ENCODE results near the gene CCS.
"Not testable (repeated sequence)": the region's sequence is repeated elsewhere in the genome, so short reads cannot be mapped to it uniquely, and the experiment has no call there.

The CCS gene

GRCh38 chr11:66595245-66595904, 2.4 kb downstream of the CCS start:
- peak; percentile 37 for DNase-seq

DNA sequence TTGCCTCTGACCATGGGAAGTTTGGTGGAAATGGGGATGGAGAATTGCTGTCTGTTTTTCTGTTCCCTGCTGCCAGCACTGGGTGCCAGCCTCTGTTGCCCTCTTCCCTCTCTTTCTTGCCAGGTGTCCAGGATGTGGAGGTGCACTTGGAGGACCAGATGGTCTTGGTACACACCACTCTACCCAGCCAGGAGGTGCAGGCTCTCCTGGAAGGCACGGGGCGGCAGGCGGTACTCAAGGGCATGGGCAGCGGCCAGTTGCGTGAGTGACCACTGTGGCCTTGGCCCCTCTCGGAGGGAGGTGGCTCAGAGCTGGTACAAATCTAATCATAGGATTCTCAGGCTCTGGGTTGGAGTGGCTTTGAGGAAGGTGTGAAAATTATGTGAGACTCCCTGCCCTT, 6.0 kb downstream of the CCS start:
- DNase-seq, result no peak

- no peak for DNase-seq
Measured at GRCh38 chr11:66600219-66600618, 7.2 kb downstream of the CCS start.

- DNase-seq, result no peak
Measured at GRCh38 chr11:66600631-66601233, 7.7 kb downstream of the CCS start.

- DNase-seq, result no peak
Measured at GRCh38 chr11:66603072-66603471, 10.1 kb downstream of the CCS start.

GRCh38 chr11:66604155-66604554, 11.2 kb downstream of the CCS start:
- no peak for DNase-seq

- DNase-seq, result not testable (repeated sequence)
Measured at GRCh38 chr11:66606608-66607007, 13.6 kb downstream of the CCS start.

- peak; percentile 87 for DNase-seq
Measured at GRCh38 chr11:66607126-66607834, 14.3 kb downstream of the CCS start.

- DNase-seq, result no peak
Measured at GRCh38 chr11:66609721-66610617, 17.0 kb downstream of the CCS start.

GRCh38 chr11:66612458-66612857, 19.5 kb downstream of the CCS start:
- DNase-seq, result no peak

DNA sequence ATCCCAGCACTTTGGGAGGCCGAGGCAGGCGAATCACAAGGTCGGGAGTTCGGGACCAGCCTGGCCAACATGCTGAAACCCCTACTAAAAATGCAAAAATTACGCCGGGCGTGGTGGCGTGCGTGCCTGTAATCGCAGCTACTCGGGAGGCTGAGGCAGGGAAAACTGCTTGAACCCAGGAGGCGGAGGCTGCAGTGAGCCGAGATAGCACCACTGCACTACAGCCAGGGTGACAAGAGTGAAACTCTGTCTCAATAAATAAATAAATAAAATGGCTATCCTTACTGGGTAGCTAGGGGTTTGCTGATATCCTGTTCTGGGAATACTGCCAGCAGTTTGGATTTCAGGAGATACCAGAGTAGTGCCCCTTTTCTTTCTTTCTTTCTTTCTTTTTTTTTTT, 21.1 kb downstream of the CCS start:
- DNase-seq, result no peak

DNA sequence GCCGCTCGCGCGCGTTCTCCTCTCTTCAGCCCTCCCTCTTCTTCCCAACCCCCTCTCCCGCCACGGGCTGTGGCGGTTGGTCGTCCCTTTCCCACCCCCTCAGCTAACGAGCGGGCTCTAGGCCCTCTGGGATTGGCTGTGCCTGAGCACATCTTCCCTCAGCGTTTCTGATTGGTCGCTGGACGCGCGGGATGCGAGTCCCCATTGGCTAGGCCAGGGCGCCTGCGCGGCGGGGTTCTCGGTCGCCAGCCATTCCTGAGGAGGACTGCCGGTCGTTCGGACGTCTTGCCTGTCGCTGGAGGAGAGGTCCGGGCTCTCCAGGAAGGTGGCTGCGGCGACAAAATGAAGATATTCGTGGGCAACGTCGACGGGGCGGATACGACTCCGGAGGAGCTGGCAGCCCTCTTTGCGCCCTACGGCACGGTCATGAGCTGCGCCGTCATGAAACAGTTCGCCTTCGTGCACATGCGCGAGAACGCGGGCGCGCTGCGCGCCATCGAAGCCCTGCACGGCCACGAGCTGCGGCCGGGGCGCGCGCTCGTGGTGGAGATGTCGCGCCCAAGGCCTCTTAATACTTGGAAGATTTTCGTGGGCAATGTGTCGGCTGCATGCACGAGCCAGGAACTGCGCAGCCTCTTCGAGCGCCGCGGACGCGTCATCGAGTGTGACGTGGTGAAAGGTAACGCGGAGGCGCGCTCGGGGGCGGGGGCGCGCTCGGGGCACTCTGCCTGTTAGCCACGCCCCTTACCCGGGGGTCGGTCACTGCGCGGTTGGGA, 23.6 kb downstream of the CCS start, which contains the start of gene RBM14:
TSS of gene RBM14 (plus strand) at position 252 of the 776 bp plus-strand sequence. CDS start at position 343, 91 bp downstream.
- peak; percentile 100 for DNase-seq

DNA sequence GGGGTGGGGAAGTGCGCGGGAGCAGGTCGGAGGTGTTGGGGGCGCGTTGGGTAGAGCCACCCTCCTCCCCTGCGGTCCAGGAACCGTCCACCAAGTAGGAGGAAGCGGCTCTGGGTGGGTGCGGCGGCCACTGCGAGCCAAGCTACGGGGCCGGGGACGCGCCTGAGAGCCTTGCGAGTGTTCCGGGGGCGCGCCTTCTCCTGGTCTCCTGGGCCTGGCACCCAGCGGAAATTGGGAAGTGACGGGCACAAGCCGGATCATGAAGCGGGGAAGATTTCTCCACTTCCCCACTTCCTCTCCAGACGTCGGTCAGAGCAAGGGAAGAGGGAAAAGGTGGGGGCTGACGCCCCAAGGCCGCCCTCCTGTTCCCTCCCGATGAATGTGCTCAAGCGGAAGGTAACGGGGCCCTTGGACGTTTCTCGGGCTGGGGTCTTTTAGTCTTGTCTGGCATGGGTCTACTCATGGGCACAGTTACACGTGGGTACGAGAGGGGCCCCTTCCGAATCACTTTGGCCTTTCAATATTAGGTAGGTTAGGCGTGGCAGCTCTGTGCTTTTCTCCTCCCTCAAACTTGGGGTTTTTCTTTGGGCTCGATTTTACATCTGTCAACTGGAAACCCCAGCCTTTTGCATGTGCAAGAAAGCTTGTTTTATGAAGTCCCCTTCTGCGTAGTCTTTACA, 24.3 kb downstream of the CCS start:
- no peak for DNase-seq

- no peak for DNase-seq
Measured at GRCh38 chr11:66619080-66619554, 26.1 kb downstream of the CCS start.

GRCh38 chr11:66624450-66624849, 31.5 kb downstream of the CCS start:
- no peak for DNase-seq

DNA sequence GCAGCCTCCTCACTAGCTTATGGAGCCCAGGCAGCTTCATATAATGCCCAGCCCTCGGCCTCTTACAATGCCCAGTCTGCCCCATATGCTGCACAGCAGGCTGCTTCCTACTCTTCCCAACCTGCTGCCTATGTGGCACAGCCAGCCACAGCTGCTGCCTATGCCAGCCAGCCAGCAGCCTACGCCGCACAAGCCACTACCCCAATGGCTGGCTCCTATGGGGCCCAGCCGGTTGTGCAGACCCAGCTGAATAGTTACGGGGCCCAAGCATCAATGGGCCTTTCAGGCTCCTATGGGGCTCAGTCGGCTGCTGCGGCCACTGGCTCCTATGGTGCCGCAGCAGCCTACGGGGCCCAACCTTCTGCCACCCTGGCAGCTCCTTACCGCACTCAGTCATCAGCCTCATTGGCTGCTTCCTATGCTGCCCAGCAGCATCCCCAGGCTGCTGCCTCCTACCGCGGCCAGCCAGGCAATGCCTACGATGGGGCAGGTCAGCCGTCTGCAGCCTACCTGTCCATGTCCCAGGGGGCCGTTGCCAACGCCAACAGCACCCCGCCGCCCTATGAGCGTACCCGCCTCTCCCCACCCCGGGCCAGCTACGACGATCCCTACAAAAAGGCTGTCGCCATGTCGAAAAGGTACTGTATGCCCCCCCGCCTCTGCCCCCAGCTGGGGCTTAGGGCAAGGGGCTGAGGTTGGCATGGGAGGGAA, 32.2 kb downstream of the CCS start:
- no peak for DNase-seq

DNA sequence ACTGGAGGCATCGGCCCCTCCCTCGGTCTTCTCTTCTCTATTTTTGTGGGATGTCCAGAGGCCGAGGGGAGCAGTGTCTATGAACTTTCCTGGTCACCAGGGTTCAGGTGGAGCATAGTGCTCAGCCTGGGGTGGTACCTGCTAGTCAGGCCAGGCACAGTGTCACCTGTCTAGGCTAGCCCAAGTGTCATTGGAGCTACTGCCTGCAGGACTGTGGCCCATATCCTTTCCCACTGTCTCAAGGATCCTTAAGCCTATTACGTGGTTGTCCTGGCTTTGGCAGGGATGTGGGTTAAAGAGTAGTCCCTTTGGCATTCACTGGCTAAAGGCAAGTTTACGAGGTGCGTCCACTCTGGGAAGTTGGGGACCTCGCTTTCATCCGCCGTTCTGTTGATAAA, 32.8 kb downstream of the CCS start:
- DNase-seq, result no peak

- no peak for DNase-seq
Measured at GRCh38 chr11:66626382-66626781, 33.4 kb downstream of the CCS start.

- DNase-seq, result no peak
Measured at GRCh38 chr11:66626926-66627325, 33.9 kb downstream of the CCS start.

GRCh38 chr11:66628061-66628603, 35.1 kb downstream of the CCS start:
- no peak for DNase-seq

DNA sequence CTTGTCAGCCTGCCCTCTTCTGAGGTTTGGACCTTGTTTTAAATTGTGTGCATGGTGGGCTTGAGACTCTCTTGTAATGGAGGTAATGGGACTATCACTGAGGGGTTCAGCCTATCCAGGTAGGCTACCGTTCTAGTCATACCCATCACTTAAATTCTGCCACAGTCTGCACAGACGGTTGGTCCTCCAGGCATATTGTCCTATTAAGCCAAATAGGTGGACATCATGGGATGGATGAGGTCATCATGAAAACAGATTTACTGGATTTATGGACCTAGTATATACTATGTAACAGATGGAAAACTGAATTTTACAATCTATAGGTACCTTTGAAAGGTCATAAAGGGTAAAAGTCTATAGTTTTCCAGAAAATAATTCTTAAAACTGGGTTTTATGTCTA, 36.4 kb downstream of the CCS start:
- DNase-seq, result no peak

Measured in right hindlimb (tissue), 1 donor.